GM12892 (cell line): Measurements from ENCODE around the gene FAM90A1.
A peak's percentile ranks its signal among the peaks of the same experiment; 100 is the strongest.
"Not testable (repeated sequence)": the region's sequence is repeated elsewhere in the genome, so short reads cannot be mapped to it uniquely, and the experiment has no call there.

ENCODE experiments used
- POLR2A ChIP-seq: IDR thresholded peaks from 2 replicates; pipeline ENCODE4 v1.6.1; 2011; ENCODE audit warnings: low read depth, low read length, control low read depth
- POLR2AphosphoS5 ChIP-seq: IDR thresholded peaks from 2 replicates; pipeline ENCODE4 v1.6.1; 2011; ENCODE audit warnings: low read depth, low read length, control low read depth

- TF ChIP-seq POLR2AphosphoS5, result not testable (repeated sequence)
- peak; percentile 26; the same call in 1 of the 2 replicates for TF ChIP-seq POLR2A
Observed at GRCh38 chr12:8179989-8180585, 47.3 kb downstream of the FAM90A1 start.
